Dendritic cell treated with granulocyte-macrophage colony-stimulating factor and Interleukin-4, amounts not matched to agents 40 ng/mL and 50 ng/mL, for 4 days (primary cell): ENCODE results near the gene HARS2.
"Not testable (repeated sequence)": the region's sequence is repeated elsewhere in the genome, so short reads cannot be mapped to it uniquely, and the experiment has no call there.

Experiments used
- H3K27ac Mint-ChIP-seq: one replicate; pipeline ENCODE4 v1.8.0; 2022; ENCODE audit warnings: mild to moderate bottlenecking, mixed read lengths
- H3K27me3 Mint-ChIP-seq: one replicate; pipeline ENCODE4 v1.8.0; 2022; ENCODE audit warnings: mild to moderate bottlenecking, mixed read lengths
- H3K36me3 Mint-ChIP-seq: one replicate; pipeline ENCODE4 v1.8.0; 2022; ENCODE audit warnings: low read depth, mixed read lengths
- H3K4me1 Mint-ChIP-seq: one replicate; pipeline ENCODE4 v1.8.0; 2022; ENCODE audit warnings: low read depth, mixed read lengths
- H3K4me3 Mint-ChIP-seq: one replicate; pipeline ENCODE4 v1.8.0; 2022; ENCODE audit warnings: mild to moderate bottlenecking, moderate library complexity, mixed read lengths
- H3K9me3 Mint-ChIP-seq: one replicate; pipeline ENCODE4 v1.8.0; 2022; ENCODE audit warnings: mixed read lengths
- intact Hi-C: fragments of 100-400 bp; cut with micrococcal nuclease; formaldehyde crosslinking; loops from one replicate; pipeline ENCODE4 v1.15.0; 2022

The HARS2 gene, protein sequence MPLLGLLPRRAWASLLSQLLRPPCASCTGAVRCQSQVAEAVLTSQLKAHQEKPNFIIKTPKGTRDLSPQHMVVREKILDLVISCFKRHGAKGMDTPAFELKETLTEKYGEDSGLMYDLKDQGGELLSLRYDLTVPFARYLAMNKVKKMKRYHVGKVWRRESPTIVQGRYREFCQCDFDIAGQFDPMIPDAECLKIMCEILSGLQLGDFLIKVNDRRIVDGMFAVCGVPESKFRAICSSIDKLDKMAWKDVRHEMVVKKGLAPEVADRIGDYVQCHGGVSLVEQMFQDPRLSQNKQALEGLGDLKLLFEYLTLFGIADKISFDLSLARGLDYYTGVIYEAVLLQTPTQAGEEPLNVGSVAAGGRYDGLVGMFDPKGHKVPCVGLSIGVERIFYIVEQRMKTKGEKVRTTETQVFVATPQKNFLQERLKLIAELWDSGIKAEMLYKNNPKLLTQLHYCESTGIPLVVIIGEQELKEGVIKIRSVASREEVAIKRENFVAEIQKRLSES

DNA sequence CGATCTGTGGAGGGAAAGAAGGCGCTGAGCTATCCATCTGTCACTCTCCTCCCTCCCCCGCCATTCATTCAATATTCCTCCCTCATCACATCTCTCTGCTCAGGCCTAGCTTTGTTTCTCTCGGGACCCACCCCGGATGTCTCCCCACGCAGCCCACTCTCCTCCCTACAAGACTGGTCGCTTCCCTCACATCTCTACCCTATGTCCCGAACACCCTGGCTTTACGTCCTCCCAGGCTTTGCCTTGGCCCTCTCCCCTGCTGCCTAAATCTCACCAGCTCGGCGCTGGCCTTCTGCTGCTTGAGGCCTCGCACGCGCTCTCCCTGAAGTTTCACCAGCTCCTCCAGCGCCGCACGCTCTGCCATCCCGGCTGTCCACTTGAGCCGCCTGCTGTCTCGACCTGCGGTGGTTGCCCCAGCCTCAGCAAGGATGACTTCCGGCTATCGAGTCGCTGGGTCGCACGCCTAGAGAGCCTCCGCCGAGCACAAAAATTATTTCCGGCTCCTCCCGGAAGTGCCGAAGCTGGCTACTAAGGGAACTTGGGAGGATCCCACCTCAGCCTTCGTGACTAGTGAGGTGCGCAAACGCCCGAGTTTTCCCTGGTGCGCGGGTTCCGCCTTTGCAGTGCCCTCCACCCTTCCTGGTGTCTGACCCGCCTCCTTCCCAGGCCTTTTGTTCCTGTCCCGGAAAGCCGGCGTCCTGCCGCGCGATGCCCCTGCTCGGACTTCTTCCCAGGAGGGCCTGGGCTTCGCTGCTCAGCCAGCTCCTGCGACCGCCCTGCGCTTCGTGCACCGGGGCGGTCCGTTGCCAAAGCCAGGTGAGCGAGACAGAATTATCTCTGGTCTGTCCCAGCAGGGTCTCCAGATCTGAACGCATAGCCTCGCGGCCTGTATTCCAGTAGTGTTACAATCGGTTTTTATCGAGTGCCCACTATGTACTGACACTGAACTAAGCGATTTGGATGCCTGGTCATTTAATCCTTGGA, at the start of gene HARS2, which contains the start of gene HARS1:
Gene HARS2 (plus strand): TSS at position 515 of the 984 bp plus-strand sequence. CDS start 194 bp downstream, at position 709.
Gene HARS1 (minus strand): TSS at position 430 of the 984 bp plus-strand sequence. CDS start 66 bp downstream, at position 364.
- H3K27ac Mint-ChIP-seq: peak within 1 kb of the TSS; percentile 92
- intact Hi-C loops: loop anchor here (1.0 to 10.0 kb wide), 4 partner anchors 27 to 286 kb away; partner anchors contain the start of genes ANKHD1, EIF4EBP3, IK and NDUFA2
- H3K36me3 Mint-ChIP-seq: peaks cover 74% of the 10 kb centered on the region
- peak within 1 kb of the TSS; percentile 98 for H3K4me3 Mint-ChIP-seq
- H3K27me3 Mint-ChIP-seq: no peaks in the 10 kb centered on the region
- H3K9me3 Mint-ChIP-seq: no peaks in the 10 kb centered on the region
- H3K4me1 Mint-ChIP-seq: peaks cover 26% of the 10 kb centered on the region

DNA sequence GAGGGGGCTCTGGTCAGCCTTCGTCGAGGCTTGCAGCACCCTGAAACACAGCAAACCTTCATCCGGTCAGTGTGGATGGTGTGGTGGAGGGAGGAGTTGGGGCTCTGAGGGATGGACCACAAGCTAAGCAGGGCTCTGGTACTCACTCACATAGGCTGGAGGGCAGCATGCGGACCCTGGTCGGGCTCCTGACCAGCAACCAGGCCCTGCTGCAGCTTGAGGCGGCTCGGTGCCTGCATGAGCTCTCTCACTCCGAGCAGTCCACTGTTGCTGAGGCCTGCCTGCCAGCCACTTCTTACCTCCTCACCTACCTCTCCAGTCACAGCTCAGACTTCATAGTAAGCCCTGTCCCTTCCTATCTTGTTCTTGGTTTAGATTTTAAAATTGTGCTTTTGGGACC, 49.5 kb upstream of the HARS2 start:
- intact Hi-C loops: no loop called here
- peaks cover 58% of the 10 kb centered on the region for H3K36me3 Mint-ChIP-seq
- no peak overlapping the region for H3K4me3 Mint-ChIP-seq

DNA sequence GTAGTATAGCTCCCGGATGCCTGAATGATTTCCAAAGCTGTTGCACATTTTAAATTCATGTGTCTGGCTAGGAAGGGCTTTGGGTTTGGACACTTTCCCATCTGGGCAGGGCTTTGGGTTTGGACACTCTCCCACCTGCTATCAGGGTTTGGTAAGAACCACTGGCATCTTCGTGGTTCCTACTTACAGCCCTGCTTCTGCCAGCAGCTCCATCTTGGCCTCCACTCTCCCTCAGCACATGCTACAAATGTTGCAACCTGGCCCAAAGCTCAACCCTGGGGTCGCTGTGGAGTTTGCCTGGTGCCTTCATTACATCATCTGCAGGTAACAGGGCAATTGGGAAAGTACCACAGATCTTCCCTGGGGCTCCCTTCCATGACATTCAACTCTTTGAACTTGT, 48.5 kb upstream of the HARS2 start:
- H3K27ac Mint-ChIP-seq: peak overlapping the region; percentile 8
- H3K27me3 Mint-ChIP-seq: no peaks in the 10 kb centered on the region
- no peaks in the 10 kb centered on the region for H3K9me3 Mint-ChIP-seq
- peaks cover 58% of the 10 kb centered on the region for H3K4me1 Mint-ChIP-seq
- peaks cover 66% of the 10 kb centered on the region for H3K36me3 Mint-ChIP-seq
- intact Hi-C loops: no loop called here
- H3K4me3 Mint-ChIP-seq: no peak overlapping the region

More for the DNA sequence above, 49.5 kb upstream of the HARS2 start:
- H3K9me3 Mint-ChIP-seq: no peaks in the 10 kb centered on the region
- peaks cover 66% of the 10 kb centered on the region for H3K4me1 Mint-ChIP-seq
- H3K27ac Mint-ChIP-seq: no peak overlapping the region
- H3K27me3 Mint-ChIP-seq: no peaks in the 10 kb centered on the region

DNA sequence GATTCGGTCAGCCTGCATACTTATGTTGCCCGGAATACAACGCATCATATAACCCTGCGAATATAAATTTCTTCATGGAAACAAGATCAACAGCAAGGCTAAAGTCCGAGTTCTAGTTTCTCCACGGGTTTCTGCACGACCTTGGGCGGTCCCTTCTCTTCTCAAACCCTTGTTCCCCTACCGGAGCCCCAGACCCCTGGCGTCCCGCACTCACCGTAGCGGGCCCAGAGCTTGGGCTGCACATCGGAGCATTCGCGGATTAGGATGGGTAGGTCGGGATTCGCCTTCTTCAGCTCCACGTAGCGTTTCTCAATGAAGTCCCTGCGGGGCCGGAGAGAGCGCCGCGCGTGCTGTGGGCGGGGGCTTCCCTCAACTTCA, 44.2 kb upstream of the HARS2 start:
- intact Hi-C loops: loop anchor here (1.0 to 5.0 kb wide), 3 partner anchors 8 to 45 kb away; partner anchors contain the start of genes HARS1, HARS2, TMCO6 and WDR55
- no peaks in the 10 kb centered on the region for H3K9me3 Mint-ChIP-seq
- H3K27ac Mint-ChIP-seq: peak overlapping the region; percentile 97
- H3K27me3 Mint-ChIP-seq: no peaks in the 10 kb centered on the region
- H3K4me1 Mint-ChIP-seq: peaks cover 29% of the 10 kb centered on the region
- H3K4me3 Mint-ChIP-seq: peak overlapping the region; percentile 95
- H3K36me3 Mint-ChIP-seq: peaks cover 94% of the 10 kb centered on the region

DNA sequence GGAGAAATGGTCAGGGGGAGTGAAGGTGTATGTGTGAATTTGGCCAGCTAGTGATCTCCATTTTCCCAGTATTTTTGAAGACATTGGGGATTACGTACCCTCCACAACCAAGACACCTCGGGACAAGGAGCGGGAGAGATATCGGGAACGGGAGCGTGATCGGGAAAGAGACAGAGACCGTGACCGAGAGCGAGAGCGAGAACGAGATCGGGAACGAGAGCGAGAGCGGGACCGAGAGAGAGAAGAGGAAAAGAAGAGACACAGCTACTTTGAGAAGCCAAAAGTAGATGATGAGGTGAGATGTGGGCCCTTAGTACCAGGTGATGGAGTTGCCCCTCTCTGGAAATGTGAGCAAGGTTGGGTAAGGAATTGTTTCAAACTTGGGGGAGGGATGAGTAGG, 32.4 kb upstream of the HARS2 start:
- H3K9me3 Mint-ChIP-seq: no peaks in the 10 kb centered on the region
- intact Hi-C loops: no loop called here
- peaks cover 92% of the 10 kb centered on the region for H3K36me3 Mint-ChIP-seq
- H3K27ac Mint-ChIP-seq: no peak overlapping the region
- H3K4me1 Mint-ChIP-seq: peaks cover 21% of the 10 kb centered on the region
- no peaks in the 10 kb centered on the region for H3K27me3 Mint-ChIP-seq
- no peak overlapping the region for H3K4me3 Mint-ChIP-seq

DNA sequence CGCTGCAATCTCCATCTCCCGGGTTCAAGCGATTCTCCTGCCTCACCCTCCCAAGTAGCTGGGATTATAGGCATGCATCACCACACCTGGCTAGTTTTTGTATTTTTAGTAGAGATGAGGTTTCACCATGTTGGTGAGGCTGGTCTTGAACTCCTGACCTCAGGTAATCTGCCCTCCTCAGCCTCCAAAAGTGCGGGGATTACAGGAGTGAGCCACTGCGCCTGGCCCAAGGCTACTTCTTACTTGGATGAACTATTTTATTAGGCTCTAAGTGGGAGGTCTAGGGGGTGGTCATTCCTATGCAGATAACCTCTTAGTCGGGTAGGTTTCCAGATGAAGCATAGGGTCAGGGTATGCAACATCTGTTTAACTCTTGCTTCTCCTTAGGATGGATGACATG, 30.9 kb upstream of the HARS2 start:
- intact Hi-C loops: loop anchor here (10.0 kb wide), 1 partner anchor 256 kb away; the partner anchor contains the start of gene ANKHD1
- not testable (repeated sequence) for H3K27ac Mint-ChIP-seq

DNA sequence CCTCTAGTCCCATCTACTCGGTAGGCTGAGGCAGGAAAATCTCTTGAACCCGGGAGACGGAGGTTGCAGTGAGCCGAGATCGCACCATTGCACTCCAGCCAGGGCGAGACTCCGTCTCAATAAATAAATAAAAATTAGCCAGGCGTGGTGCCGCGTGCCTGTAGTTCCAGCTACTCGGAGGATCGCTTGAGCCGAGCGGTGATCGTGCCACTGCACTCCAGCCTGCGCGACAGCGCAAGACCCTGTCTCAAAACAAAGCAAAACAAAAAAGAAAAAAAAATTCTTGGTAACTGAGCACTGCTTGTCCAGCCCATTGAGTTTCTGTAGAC, 27.3 kb upstream of the HARS2 start:
- H3K27me3 Mint-ChIP-seq: no peaks in the 10 kb centered on the region
- H3K9me3 Mint-ChIP-seq: no peaks in the 10 kb centered on the region
- peak overlapping the region; percentile 98 for H3K27ac Mint-ChIP-seq
- peaks cover 48% of the 10 kb centered on the region for H3K4me1 Mint-ChIP-seq
- intact Hi-C loops: loop anchor here (1.0 to 10.0 kb wide), 5 partner anchors 17 to 259 kb away; partner anchors contain the start of genes ANKHD1, HARS1, HARS2 and IK
- peak overlapping the region; percentile 89 for H3K4me3 Mint-ChIP-seq
- H3K36me3 Mint-ChIP-seq: peaks cover 89% of the 10 kb centered on the region

More for the DNA sequence above, 30.9 kb upstream of the HARS2 start:
- not testable (repeated sequence) for H3K9me3 Mint-ChIP-seq, H3K4me3 Mint-ChIP-seq, H3K27me3 Mint-ChIP-seq
- H3K4me1 Mint-ChIP-seq: peaks cover 24% of the 10 kb centered on the region
- peaks cover 90% of the 10 kb centered on the region for H3K36me3 Mint-ChIP-seq

DNA sequence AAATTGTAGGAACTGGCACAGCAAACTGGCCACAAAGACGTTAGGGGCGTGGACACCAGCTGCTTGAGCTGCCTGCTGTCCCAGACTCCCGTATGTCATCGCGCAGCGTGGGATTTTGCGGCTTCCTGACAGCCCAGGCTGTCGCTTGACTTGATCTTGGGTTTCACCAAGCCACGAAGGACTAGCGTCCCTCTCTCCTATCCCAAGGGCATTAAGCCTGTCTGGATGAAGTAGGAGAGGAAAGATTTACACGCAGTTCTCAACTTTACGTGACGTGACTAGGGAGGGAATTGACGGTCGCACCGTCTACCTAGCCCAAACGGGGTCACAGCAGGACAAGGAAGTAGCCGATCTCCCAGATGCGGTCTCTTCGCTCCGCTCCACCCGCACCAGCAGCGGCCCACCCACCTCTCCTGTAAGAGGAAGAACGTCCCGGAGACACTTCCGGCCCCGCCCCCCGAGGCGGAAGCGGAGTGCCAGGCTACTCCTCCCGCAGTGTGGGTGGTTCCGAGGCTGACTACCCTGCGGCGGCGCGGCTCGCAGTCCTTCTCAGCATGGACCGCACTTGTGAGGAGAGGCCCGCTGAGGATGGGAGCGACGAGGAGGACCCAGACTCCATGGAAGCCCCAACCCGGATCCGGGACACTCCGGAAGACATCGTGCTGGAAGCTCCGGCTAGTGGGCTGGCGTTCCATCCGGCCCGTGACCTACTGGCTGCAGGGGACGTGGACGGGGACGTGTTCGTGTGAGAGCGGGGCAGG, 26.7 kb upstream of the HARS2 start, which contains the start of gene WDR55:
Gene WDR55 (plus strand): TSS at position 546 of the 761 bp plus-strand sequence. CDS start 9 bp downstream, at position 555.
- Mint-ChIP-seq H3K36me3 (peaks cover 89% of the 10 kb centered on the region), H3K4me1 (peaks cover 48% of the 10 kb centered on the region), H3K9me3 (no peaks in the 10 kb centered on the region), H3K27ac (peak within 1 kb of the TSS; percentile 98), H3K27me3 (no peaks in the 10 kb centered on the region), H3K4me3 (peak within 1 kb of the TSS; percentile 89)
- intact Hi-C loops: loop anchor here (1.0 to 10.0 kb wide), 5 partner anchors 17 to 260 kb away; partner anchors contain the start of genes ANKHD1, HARS1, HARS2 and IK

DNA sequence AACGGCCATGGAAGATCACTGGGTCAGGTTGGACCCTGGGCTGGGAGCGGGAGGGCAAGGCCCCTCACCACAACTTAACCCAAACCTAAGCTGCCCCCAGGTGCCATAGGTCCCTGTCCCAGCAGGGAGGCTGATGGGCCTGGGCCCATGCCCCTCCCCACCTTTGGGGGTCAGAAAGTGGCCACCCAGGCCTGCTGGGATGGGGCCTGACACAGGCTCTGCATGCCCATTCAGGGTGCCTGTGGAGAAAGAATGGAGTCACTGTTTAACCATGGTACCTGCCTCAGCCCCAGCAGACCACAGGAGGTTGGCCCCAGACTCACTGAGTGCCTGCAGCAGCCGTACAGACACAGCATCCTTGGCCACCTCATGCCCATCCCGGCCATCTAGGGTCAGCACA, 20.2 kb upstream of the HARS2 start:
- H3K27ac Mint-ChIP-seq, H3K9me3 Mint-ChIP-seq, H3K4me3 Mint-ChIP-seq, H3K27me3 Mint-ChIP-seq, intact Hi-C loops: not testable (repeated sequence)
- Mint-ChIP-seq H3K4me1 (peaks cover 22% of the 10 kb centered on the region), H3K36me3 (peaks cover 100% of the 10 kb centered on the region)

DNA sequence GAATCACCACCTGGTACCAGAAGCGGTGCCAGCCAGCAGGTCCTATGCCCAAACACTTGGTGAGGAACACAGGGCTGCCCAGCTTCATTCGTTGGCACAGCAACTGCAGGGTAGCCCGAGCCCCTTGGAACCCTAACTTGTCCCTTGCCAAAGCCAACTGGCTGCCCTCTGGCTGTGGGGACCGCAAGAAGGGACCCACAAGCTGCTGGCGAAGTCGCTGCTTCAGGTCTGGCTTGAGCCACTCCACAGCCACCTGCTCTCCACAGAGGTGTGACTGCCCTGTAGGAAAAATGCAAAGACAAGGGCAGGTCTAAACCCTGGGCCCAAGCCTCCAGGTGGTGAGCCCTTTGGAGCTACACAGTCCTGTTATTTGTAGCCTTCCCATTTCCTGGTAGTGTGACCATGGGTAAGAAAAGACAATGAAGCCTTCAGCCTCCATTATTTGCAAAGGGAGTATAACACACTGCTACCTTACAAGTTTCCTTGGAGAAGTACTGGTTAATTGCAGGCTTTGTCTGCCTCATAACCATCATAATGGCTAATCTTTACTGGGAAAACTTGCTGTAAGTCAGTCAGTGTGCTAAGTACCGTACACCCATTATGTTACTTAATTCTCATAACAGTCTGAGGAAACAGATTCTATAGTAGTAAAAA, 19.7 kb upstream of the HARS2 start:
- no peaks in the 10 kb centered on the region for H3K27me3 Mint-ChIP-seq
- no peaks in the 10 kb centered on the region for H3K9me3 Mint-ChIP-seq
- intact Hi-C loops: no loop called here
- H3K4me1 Mint-ChIP-seq: peaks cover 16% of the 10 kb centered on the region
- H3K36me3 Mint-ChIP-seq: peaks cover 100% of the 10 kb centered on the region
- no peak overlapping the region for H3K4me3 Mint-ChIP-seq
- no peak overlapping the region for H3K27ac Mint-ChIP-seq

DNA sequence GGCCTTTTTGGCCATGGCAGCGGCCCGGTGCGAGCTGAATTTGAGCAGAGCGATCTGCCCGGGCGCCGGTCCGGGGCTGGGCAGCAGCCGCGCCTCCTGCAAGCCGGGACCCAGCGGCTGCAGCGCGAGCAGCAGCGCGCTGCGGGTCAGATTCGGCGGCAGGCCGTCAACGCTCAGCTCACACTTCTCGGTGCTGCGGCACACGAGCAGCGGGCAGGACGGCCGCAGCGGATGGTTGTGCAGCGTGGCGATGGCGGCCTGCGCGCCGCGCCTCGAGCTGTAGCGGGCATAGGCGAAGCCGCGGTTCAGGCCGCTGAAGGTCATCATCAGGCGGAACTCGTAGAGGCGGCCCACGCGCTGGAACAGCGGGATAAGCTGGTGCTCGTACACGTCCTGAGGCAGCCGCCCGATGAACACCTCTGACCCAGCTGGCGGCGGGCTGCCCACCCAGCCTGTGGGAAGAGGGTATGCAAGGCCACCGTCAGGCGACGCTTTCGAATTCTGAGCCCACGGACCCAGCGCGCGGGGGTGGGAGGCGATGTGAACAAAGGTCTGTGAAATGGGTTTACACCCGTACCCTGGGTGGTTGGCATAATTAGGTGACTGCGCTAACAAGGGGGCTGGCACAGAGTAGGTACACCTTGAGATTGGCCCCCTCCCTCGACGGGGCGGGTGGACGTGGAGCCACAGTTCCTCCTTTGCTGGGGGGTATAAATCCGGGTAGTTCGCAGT, 18.6 kb upstream of the HARS2 start:
- intact Hi-C loops: no loop called here
- H3K27me3 Mint-ChIP-seq: no peaks in the 10 kb centered on the region
- H3K4me3 Mint-ChIP-seq: no peak overlapping the region
- peaks cover 6% of the 10 kb centered on the region for H3K4me1 Mint-ChIP-seq
- H3K9me3 Mint-ChIP-seq: no peaks in the 10 kb centered on the region
- H3K27ac Mint-ChIP-seq: no peak overlapping the region
- peaks cover 100% of the 10 kb centered on the region for H3K36me3 Mint-ChIP-seq
